Right lobe of liver (tissue), 6 donors: ENCODE results near the gene EID1. TPM values are rescaled to one million over a fixed set of nuclear protein-coding genes. Genes with fewer than 3 reads are reported as not detected.

Experiments
- ATAC-seq, 4 donors: fragments of 200-7000 bp; cut with Tn5 transposase; one replicate each; pipeline ENCODE4 v1.9.1; 2020; ENCODE audit warnings: mild to moderate bottlenecking in 4 of 4, moderate library complexity in 4 of 4
- DNase-seq, 3 donors: peaks; one replicate each; pipeline ENCODE4 v3.0.0-alpha.2; 2020
- H3K27ac ChIP-seq, 3 donors: fragments of 200-600 bp; one replicate each; pipeline ENCODE4 v1.8.0; 2022
- H3K27me3 ChIP-seq, 2 donors: fragments of 200-600 bp; one replicate each; pipeline ENCODE4 v1.8.0; 2022
- H3K36me3 ChIP-seq, 4 donors: fragments of 200-600 bp; sonication (generic) in 1 of 4; one replicate each; pipeline versions ENCODE4 v1.5.1 to v1.8.0; 2017 to 2022; ENCODE audit warnings: control low read depth in 1 of 4
- H3K4me1 ChIP-seq, 4 donors: fragments of 200-600 bp; sonication (generic) in 1 of 4; one replicate each; pipeline versions ENCODE4 v1.5.1 to v1.8.0; 2017 to 2022; ENCODE audit warnings: control low read depth in 1 of 4
- H3K4me3 ChIP-seq, 3 donors: fragments of 200-600 bp; one replicate each; pipeline ENCODE4 v1.8.0; 2022
- H3K9me3 ChIP-seq, 4 donors: fragments of 200-600 bp; sonication (generic) in 1 of 4; one replicate each; pipeline versions ENCODE4 v1.5.1 to v1.8.0; 2017 to 2022; ENCODE audit warnings: control low read depth in 1 of 4
- POLR2A ChIP-seq: fragments of 450-650 bp; IDR thresholded peaks from one replicate; pipeline ENCODE4 v1.6.1; 2017; ENCODE audit warnings: antibody characterized with exemption, mild to moderate bottlenecking
- WGBS: methylation state at CpG from one replicate; pipeline ENCODE4 v1.1.6; 2018; ENCODE audit warnings: low coverage, low lambda C conversion rate; ENCODE audit not compliant: insufficient coverage; ENCODE audit errors: missing lambda C conversion rate; 5-methylcytosine and 5-hydroxymethylcytosine counted together
- intact Hi-C, 2 donors: fragments of 100-400 bp; cut with DNase I; formaldehyde crosslinking; loops; one replicate each; pipeline versions ENCODE4 v1.11.2 to v1.14.1; 2022
- total RNA-seq, 6 experiments: library from RNA; depleted of rRNA in 2 of 6; stranded (reverse); fragments of >200 nt in 2 of 6; fragmentation: NEBNext Ultra II Directional in 3 of 6; extraction: Animal tissue kit (Norgen Biotek cat#: 25700) in 3 of 6; gene quantifications; one replicate each; pipeline versions ENCODE4 v1.1.0 to v1.2.4, GENCODE V29; 2016 to 2023
- TF ChIP-seq, protein P1 (sequence below), 4 donors: fragments of 200-600 bp in 3 of 4; fragments of 450-650 bp in 1 of 4; IDR thresholded peaks; one replicate each; pipeline versions ENCODE4 v1.5.1 to v1.8.0; 2016 to 2022; ENCODE audit warnings: antibody characterized with exemption in 4 of 4, mild to moderate bottlenecking in 2 of 4
- donor health status: DM: no; HTN: yes; CAD: no.
- donor health status: DM: no; HTN: no; CAD: no.
- donor health status: DM: no; HTN: no; CAD: no.
- donor health status: DM: no; HTN: yes; CAD: no.
- donor health status: DM: no; HTN: yes; CAD: no.

EID1 gene
- total RNA-seq, 6 experiments from 2014 or later: 33.6 to 69.3 (median 47.5) TPM

DNA sequence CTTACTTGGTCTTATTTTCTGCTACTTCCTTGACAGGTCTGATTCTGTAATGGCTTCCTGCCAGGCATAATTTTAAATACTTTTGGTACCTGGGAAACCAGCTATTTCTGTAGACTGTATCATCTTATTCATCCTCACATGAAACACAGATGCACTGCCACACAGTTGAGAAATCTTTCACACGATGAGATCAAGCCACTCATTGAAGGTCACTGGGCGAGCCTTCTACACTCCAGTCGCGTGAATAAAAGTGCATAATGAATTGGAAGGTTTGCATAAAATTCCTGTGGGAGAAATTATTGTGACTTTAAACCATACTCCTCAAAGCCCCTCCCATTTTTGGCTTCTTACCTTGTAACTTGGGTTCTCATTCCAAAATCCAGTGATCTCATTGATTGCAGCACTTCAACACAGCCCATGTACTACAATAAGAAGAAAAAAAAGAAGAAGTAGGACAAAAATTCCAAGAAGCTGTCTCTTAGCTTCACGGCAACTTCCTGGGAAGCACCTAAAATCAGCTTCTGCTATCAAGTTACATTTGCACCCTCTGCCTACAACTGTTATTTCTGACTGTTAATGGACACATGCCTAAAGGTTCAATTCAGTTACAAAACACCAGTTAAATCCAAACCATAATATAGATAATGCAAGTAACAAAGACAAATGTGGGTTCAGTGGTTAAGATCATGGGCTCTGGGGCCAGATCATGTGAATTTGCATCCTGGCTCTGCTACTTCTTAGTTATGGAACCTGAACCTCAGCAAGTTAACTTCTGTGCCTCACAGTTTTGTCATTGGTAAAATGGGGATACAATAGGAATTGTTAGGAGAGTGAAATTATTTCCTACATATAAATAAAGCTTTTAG is 46.8 kb downstream of the EID1 start:
- Histone ChIP-seq H3K36me3 (no peaks in the 10 kb centered on the region), H3K4me3 (no peak overlapping the region), H3K9me3 (no peaks in the 10 kb centered on the region), H3K27ac (no peak overlapping the region), H3K27me3 (no peaks in the 10 kb centered on the region), H3K4me1 (no peaks in the 10 kb centered on the region)
- intact Hi-C loops: no loop called here
- WGBS: 76% methylated on average over 5 of the region's 5 CpGs
- DNase-seq (no peak), ATAC-seq (no peak)
- TF ChIP-seq, protein P1, sequence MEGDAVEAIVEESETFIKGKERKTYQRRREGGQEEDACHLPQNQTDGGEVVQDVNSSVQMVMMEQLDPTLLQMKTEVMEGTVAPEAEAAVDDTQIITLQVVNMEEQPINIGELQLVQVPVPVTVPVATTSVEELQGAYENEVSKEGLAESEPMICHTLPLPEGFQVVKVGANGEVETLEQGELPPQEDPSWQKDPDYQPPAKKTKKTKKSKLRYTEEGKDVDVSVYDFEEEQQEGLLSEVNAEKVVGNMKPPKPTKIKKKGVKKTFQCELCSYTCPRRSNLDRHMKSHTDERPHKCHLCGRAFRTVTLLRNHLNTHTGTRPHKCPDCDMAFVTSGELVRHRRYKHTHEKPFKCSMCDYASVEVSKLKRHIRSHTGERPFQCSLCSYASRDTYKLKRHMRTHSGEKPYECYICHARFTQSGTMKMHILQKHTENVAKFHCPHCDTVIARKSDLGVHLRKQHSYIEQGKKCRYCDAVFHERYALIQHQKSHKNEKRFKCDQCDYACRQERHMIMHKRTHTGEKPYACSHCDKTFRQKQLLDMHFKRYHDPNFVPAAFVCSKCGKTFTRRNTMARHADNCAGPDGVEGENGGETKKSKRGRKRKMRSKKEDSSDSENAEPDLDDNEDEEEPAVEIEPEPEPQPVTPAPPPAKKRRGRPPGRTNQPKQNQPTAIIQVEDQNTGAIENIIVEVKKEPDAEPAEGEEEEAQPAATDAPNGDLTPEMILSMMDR (IDR thresholded peaks at IDR 0.05): no peak
- no peak for TF ChIP-seq POLR2A

DNA sequence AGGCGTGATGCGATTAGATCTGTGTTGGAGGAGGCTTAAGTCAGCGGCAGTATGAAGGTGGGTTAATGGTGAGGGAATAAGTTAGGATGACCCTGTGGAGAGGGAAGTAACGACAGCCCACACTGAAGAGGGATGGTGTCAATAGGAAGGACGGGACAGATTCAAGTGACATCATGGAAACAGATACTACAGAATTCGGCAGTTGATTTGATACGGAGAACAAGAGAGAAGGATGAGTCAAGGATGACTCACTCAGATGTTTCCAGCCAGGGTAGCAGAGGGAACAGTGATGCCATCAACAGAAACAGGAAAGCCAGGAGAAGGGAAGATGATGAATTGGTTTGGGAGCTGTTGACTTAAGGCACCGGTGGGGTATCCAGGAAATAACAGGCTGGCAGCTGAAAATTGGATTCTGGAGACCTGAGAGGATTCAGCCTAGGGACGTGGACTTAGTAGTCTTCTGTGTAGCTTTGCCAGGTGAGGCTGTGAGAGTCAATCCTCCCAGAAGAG is 47.8 kb downstream of the EID1 start:
- no peaks in the 10 kb centered on the region for H3K36me3 ChIP-seq
- no peak overlapping the region for H3K27ac ChIP-seq
- H3K27me3 ChIP-seq: no peaks in the 10 kb centered on the region
- no peak overlapping the region for H3K4me3 ChIP-seq
- WGBS: 49% methylated on average over 9 of the region's 9 CpGs
- TF ChIP-seq, protein P1 (IDR thresholded peaks at IDR 0.05): no peak
- TF ChIP-seq POLR2A: no peak
- no peaks in the 10 kb centered on the region for H3K9me3 ChIP-seq
- DNase-seq: no peak
- intact Hi-C loops: no loop called here
- peak in 1 of 4 donors; percentile 28 for ATAC-seq
- no peaks in the 10 kb centered on the region for H3K4me1 ChIP-seq

DNA sequence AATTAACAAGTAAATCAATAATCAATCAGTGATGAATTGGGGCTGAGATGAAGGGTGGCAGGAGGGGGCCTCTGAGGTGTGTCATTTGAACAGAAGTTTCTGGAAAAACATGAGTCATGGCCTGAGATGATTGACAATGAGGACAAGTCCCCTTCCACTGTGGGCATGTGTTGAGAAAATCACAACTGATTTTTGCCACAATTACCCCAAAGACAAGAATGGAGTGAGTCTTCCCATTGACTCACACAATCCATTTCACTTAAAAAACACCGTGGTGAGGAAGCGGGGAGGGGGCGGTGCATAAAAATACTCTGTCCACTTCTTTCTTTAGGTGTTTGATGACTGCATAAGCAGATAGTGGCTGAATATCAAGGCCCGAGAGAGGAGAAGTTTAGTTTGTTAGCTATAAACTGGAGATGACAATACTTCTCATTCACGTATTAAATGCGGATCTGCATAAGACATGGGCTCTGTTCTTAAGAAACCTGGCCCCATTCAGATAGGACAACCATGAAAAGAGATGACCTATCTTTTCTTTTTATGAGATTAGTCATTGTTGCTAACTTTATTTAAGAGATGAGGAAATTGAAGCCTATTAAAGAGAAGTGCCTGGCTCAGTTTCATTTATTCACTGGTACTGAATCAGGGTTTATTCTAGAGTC is 51.1 kb downstream of the EID1 start:
- 77% methylated on average over 6 of the region's 6 CpGs for WGBS
- Histone ChIP-seq H3K27me3 (no peaks in the 10 kb centered on the region), H3K27ac (no peak overlapping the region), H3K4me3 (no peak overlapping the region), H3K9me3 (no peaks in the 10 kb centered on the region), H3K36me3 (no peaks in the 10 kb centered on the region), H3K4me1 (no peaks in the 10 kb centered on the region)
- ATAC-seq (no peak), DNase-seq (no peak)
- intact Hi-C loops: no loop called here
- no peak for TF ChIP-seq POLR2A
- TF ChIP-seq, protein P1 (IDR thresholded peaks at IDR 0.05): no peak

DNA sequence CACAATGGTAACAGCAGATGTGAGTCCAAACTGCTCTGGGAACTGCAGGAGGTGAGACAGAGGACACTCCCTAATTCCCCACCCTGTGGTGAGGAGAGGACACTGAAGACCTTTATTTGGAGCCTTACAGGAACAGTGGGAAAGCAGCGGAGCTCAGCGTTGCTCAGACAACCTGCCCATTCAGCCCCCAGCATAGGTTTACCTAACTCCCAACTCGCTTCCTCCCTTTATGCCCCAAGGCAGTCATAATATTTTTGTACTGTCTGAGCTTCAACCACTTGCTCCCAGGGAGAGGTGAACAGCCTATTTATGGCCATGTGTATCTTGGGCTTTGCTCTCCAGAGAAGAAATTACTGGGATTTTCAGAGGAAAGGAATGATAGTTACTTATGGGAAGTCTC is 51.7 kb downstream of the EID1 start:
- DNase-seq (no peak), ATAC-seq (no peak)
- Histone ChIP-seq H3K4me1 (no peaks in the 10 kb centered on the region), H3K27ac (no peak overlapping the region), H3K9me3 (no peaks in the 10 kb centered on the region), H3K27me3 (no peaks in the 10 kb centered on the region), H3K4me3 (no peak overlapping the region), H3K36me3 (no peaks in the 10 kb centered on the region)
- TF ChIP-seq, protein P1 (IDR thresholded peaks at IDR 0.05): no peak
- no peak for TF ChIP-seq POLR2A
- WGBS: 88% methylated on average over 3 of the region's 3 CpGs
- intact Hi-C loops: no loop called here

Other genes with a start within 250 kb of the EID1 start
- 10 to 100 TPM in 2 of 6 experiments, 1 to 10 TPM in 4; 1.7 to 12.0 (median 8.7) TPM for gene FBN1, start 232.4 kb upstream of the EID1 start, total RNA-seq
- gene CEP152, start 67.1 kb upstream of the EID1 start, total RNA-seq: 10 to 100 TPM in 1 of 6 experiments, 1 to 10 TPM in 4, under 1 TPM in 1; 0.93 to 40.3 (median 2.0) TPM
- under 1 TPM in 3 of 6 experiments, not detected in 3; 0.04 to 0.87 (median 0.04) TPM for gene SHC4, start 85.8 kb downstream of the EID1 start, total RNA-seq
- 10 to 100 TPM; 13.5 to 24.6 (median 19.5) TPM for gene SECISBP2L, start 168.3 kb downstream of the EID1 start, total RNA-seq